Endodermal cell (in vitro differentiated cells): Measurements from ENCODE around the gene RCBTB1. TPM values are rescaled to one million over a fixed set of nuclear protein-coding genes. Genes with fewer than 3 reads are reported as not detected.
"Not testable (repeated sequence)": the region's sequence is repeated elsewhere in the genome, so short reads cannot be mapped to it uniquely, and the experiment has no call there.

Source experiments
- DNase-seq: peaks from one replicate; pipeline ENCODE4 v3.0.0-alpha.2; 2017
- H3K27ac ChIP-seq: 2 replicates; pipeline ENCODE4 v1.5.1; 2013; ENCODE audit warnings: mild to moderate bottlenecking, low read depth, low read length, moderate library complexity
- H3K27me3 ChIP-seq: 2 replicates; pipeline ENCODE4 v1.6.1; 2013; ENCODE audit warnings: mild to moderate bottlenecking, low read length, moderate library complexity; ENCODE audit not compliant: insufficient read depth, control insufficient read depth, poor library complexity, severe bottlenecking
- H3K36me3 ChIP-seq: 2 replicates; pipeline ENCODE4 v1.7.0; 2013; ENCODE audit warnings: mild to moderate bottlenecking, low read length, moderate library complexity; ENCODE audit not compliant: control insufficient read depth, insufficient read depth
- H3K4me1 ChIP-seq: one replicate; pipeline ENCODE4 v1.7.0; 2013; ENCODE audit warnings: low read length; ENCODE audit not compliant: control insufficient read depth, insufficient read depth
- H3K4me3 ChIP-seq: 2 replicates; pipeline ENCODE4 v1.5.1; 2013; ENCODE audit warnings: mild to moderate bottlenecking, low read length, moderate library complexity
- H3K9ac ChIP-seq: 2 replicates; pipeline ENCODE4 v1.6.1; 2013; ENCODE audit warnings: mild to moderate bottlenecking, low read length, moderate library complexity; ENCODE audit not compliant: poor library complexity, severe bottlenecking; ENCODE audit errors: extremely low read depth
- H3K9me3 ChIP-seq: 2 replicates; pipeline ENCODE4 v1.6.1; 2013; ENCODE audit warnings: mild to moderate bottlenecking, low read length, moderate library complexity; ENCODE audit not compliant: control insufficient read depth
- H3K27ac Mint-ChIP-seq: 2 replicates; pipeline ENCODE4 v1.8.0; 2020; ENCODE audit warnings: mixed read lengths
- H3K27me3 Mint-ChIP-seq: 2 replicates; pipeline ENCODE4 v1.8.0; 2021; ENCODE audit warnings: mild to moderate bottlenecking, mixed read lengths; ENCODE audit not compliant: insufficient read depth
- H3K36me3 Mint-ChIP-seq: 2 replicates; pipeline ENCODE4 v1.8.0; 2020; ENCODE audit warnings: low read depth, mixed read lengths
- H3K4me1 Mint-ChIP-seq: 2 replicates; pipeline ENCODE4 v1.8.0; 2020; ENCODE audit warnings: mixed read lengths
- H3K4me3 Mint-ChIP-seq: 2 replicates; pipeline ENCODE4 v1.8.0; 2020; ENCODE audit warnings: mild to moderate bottlenecking, moderate library complexity, mixed read lengths
- H3K9me3 Mint-ChIP-seq: 2 replicates; pipeline ENCODE4 v1.8.0; 2020; ENCODE audit warnings: mild to moderate bottlenecking, mixed read lengths
- CTCF ChIP-seq: fragments of 200-600 bp; sonication (generic); conservative IDR thresholded peaks from 2 replicates; pipeline ENCODE4 v1.5.0; 2021; ENCODE audit warnings: antibody characterized with exemption, mild to moderate bottlenecking
- WGBS, 2 experiments: methylation state at CpG; one replicate each; pipeline versions ENCODE4 v1.1.5 to v1.1.7; 2013; ENCODE audit warnings: missing lambda C conversion rate in 2 of 2, mixed read lengths in 1 of 2; ENCODE audit not compliant: insufficient coverage in 1 of 2, insufficient read length in 1 of 2; 5-methylcytosine and 5-hydroxymethylcytosine counted together
- total RNA-seq, 2 donors: library from RNA; stranded (reverse); fragmentation: NEBNext Ultra II Directional in 1 of 2; extraction: Animal tissue kit (Norgen Biotek cat#: 25700) in 1 of 2; gene quantifications; 2 replicates in 1 of 2; 3 replicates in 1 of 2; pipeline ENCODE4 v1.2.1, GENCODE V29; 2021

The RCBTB1 gene
- total RNA-seq, 2 donors from 2014 or later: 40.6 to 46.4 TPM

- no peaks in the 10 kb centered on the region for H3K4me1 Mint-ChIP-seq
- TF ChIP-seq CTCF: no peak
- no peaks in the 10 kb centered on the region for H3K27me3 Mint-ChIP-seq
- no peak overlapping the region for H3K27ac Mint-ChIP-seq
- Histone ChIP-seq H3K27me3 (no peaks in the 10 kb centered on the region), H3K4me3 (no peak overlapping the region), H3K9ac (no peak overlapping the region), H3K36me3 (no peaks in the 10 kb centered on the region), H3K4me1 (no peaks in the 10 kb centered on the region), H3K27ac (no peak overlapping the region), H3K9me3 (no peaks in the 10 kb centered on the region)
- H3K4me3 Mint-ChIP-seq: no peak overlapping the region
- H3K36me3 Mint-ChIP-seq: no peaks in the 10 kb centered on the region
- no peak for DNase-seq
- WGBS, 2 experiments: 85 to 93% methylated on average over 5 of the region's 5 CpGs
- H3K9me3 Mint-ChIP-seq: no peaks in the 10 kb centered on the region
Observed at GRCh38 chr13:49604570-49604969, 19.2 kb upstream of the RCBTB1 start.

- H3K4me3 ChIP-seq, H3K36me3 ChIP-seq, H3K27me3 Mint-ChIP-seq, DNase-seq, H3K27ac Mint-ChIP-seq, H3K36me3 Mint-ChIP-seq, H3K27ac ChIP-seq, H3K4me3 Mint-ChIP-seq, H3K9ac ChIP-seq, H3K4me1 ChIP-seq, H3K9me3 Mint-ChIP-seq, H3K4me1 Mint-ChIP-seq, H3K27me3 ChIP-seq, H3K9me3 ChIP-seq: not testable (repeated sequence)
- WGBS, 2 experiments: 93% methylated on average over 5 to 7 of the region's 7 CpGs
Observed at GRCh38 chr13:49602615-49603014, 17.3 kb upstream of the RCBTB1 start.

- Mint-ChIP-seq H3K36me3 (no peaks in the 10 kb centered on the region), H3K4me1 (no peaks in the 10 kb centered on the region), H3K9me3 (peaks cover 2% of the 10 kb centered on the region), H3K27me3 (no peaks in the 10 kb centered on the region), H3K4me3 (no peak overlapping the region), H3K27ac (no peak overlapping the region)
- Histone ChIP-seq H3K27ac (no peak overlapping the region), H3K36me3 (no peaks in the 10 kb centered on the region), H3K9ac (no peak overlapping the region), H3K9me3 (no peaks in the 10 kb centered on the region), H3K27me3 (no peaks in the 10 kb centered on the region), H3K4me3 (no peak overlapping the region), H3K4me1 (no peaks in the 10 kb centered on the region)
- DNase-seq: no peak
- WGBS, 2 experiments: 88 to 89% methylated on average over 1 of the region's 1 CpG
- no peak for TF ChIP-seq CTCF
Observed at GRCh38 chr13:49602005-49602404, 16.6 kb upstream of the RCBTB1 start.

- Histone ChIP-seq H3K4me3 (no peak overlapping the region), H3K27ac (no peak overlapping the region), H3K27me3 (no peaks in the 10 kb centered on the region), H3K9ac (no peak overlapping the region), H3K9me3 (no peaks in the 10 kb centered on the region), H3K36me3 (no peaks in the 10 kb centered on the region), H3K4me1 (peaks cover 3% of the 10 kb centered on the region)
- no peak overlapping the region for H3K27ac Mint-ChIP-seq
- H3K27me3 Mint-ChIP-seq: peaks cover 2% of the 10 kb centered on the region
- DNase-seq: no peak
- no peaks in the 10 kb centered on the region for H3K4me1 Mint-ChIP-seq
- WGBS, 2 experiments: 90 to 96% methylated on average over 5 to 11 of the region's 11 CpGs
- H3K36me3 Mint-ChIP-seq: no peaks in the 10 kb centered on the region
- no peak overlapping the region for H3K4me3 Mint-ChIP-seq
- peaks cover 10% of the 10 kb centered on the region for H3K9me3 Mint-ChIP-seq
- no peak for TF ChIP-seq CTCF
Observed at GRCh38 chr13:49597043-49597641, 11.8 kb upstream of the RCBTB1 start.
